Activated CD4-positive, alpha-beta T cell treated with anti-CD3 and anti-CD28 coated beads, Interleukin-2, Interleukin-6, amounts not matched to agents 100 ng/mL and 50 ng/mL, durations not matched to agents 16 hours and 8 hours (primary cell): ENCODE measurements around the gene TREH.

Source experiments
- DNase-seq: peaks from one replicate; pipeline ENCODE4 v3.0.0-alpha.2; 2020

The TREH gene

DNA sequence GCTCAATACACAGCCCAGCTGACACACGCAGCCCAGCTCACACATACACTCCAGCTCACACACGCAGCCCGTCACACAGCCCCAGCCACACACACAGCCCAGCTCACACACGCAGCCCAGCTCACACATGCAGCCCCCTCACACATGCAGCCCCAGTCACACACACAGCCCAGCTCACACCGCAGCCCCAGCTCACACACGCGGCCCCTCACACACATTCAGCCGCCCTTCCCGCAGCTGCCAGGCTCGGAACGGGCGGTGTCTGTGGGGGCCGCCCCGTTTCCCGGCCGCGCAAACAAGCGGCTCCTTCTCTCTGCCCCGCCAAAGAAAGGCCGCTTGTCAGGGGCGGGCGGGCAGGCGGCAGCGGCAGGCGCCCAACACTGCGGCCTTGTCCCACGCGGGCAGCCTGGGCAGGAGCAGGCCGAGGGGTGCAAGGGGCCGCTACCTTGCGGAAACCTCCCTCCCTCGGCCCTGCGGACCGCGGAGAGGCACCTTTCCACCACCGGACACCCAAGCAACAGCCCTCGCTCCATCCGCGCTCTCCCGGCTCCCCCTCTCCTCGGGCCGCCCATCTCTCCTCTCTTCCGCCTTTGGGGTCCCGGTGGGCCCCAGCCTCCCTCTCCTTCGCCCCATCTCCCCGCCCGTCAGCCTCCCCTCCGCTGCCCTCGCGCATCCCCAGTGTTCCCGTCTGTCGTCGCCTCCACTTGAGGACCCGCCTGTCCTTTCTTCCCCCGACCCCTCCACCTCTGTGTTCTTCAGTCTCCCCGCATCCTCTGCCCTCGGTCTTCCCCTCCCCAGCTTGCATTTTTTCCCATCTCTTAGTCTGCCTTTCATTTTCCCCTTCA lies 69.8 kb downstream of the TREH start:
- DNase-seq, result no peak

- DNase-seq, result peak; percentile 67
Observed at GRCh38 chr11:118608360-118609227, 70.9 kb downstream of the TREH start.

DNA sequence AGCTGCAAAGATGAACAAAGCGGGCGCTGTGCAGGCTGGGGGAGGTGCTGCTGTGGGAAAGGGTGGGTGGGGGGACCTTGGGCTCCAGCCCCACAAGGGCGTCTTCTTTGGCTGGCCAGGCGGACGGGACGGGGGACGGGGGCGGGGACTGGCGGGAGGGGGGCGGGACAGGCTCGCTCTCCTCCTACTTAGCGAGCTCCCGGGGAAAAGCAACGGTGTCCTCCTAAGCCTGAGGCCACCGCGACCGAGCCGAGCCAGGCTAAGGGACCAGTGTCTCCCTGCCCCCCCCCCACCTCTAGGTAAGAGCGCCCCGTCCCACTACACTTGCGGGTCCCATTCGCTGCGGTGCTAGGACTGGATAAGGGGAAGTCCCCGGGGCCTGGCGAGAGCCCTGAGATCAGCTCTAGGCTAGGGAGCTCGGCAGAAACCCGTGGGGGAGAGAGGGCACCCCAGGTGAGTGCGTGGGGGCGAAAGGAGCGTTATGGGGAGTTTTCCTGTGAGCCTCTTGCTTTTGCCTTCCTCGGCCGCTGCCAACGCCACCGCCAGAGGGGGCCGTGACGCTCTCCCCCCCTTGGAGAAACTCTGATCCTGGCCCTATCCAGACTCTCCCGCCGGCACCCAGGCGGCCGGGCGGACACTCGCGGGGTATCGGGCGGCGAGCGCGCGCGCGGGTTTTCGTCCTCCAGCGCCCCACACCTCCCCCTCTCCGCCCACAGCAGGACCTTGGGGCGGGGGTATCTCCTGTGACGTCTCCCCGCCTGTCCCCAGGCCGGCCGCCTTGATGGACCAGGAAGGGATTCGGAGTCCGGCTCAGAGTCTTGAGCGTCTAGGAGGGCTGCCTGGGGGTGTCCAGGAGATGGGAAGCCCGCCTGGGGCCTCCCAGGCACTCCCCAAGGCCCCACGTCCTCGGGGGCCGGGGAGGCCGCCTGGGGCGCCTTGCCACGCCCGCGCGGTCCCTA lies 71.8 kb downstream of the TREH start, which contains the start of gene PHLDB1:
PHLDB1 (plus strand) TSS at position 215 of the 959 bp plus-strand sequence. CDS start 6,222 bp downstream, outside the sequence.
- DNase-seq, result peak; percentile 39
